ENCODE data around the gene DIP2B.

DNA sequence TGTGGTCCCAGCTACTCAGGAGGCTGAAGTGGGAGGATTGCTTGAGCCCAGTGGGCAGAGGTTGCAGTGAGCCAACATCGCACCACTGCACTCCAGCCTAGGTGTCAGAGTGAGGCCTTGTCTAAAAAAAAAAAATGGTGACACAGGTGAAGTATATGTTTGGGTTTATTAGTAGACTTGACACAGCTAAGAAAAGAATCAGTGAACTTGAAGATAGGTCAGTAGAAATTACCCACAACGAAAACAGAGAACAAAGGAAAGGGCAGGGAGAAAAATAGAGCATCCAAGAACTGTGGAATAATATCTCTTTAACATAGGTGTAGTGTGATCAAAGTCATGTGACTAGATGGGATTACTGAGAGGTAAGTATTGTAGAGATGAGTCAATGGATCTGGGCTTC is 282.8 kb downstream of the DIP2B start:
- TF ChIP-seq EZH2 (IDR thresholded peaks at IDR 0.05; ENCODE audit: insufficient read depth, poor library complexity, severe bottlenecking) = no peak
- no peak for TF ChIP-seq EZH2phosphoT487 (IDR thresholded peaks at IDR 0.05; ENCODE audit: insufficient read depth, low read depth)

Data from GM23248 (cell line).